CD4-positive, alpha-beta memory T cell (primary cell): ENCODE data around the gene CDKL1. TPM values are rescaled to one million over a fixed set of nuclear protein-coding genes. Genes with fewer than 3 reads are reported as not detected.

Experiments used
- CTCF ChIA-PET: fragments of 350-600 bp; sonication (Branson Sonifier 250); formaldehyde crosslinking; loops from one replicate; lab custom pipeline; 2021; ENCODE audit warnings: inconsistent platforms; ENCODE audit not compliant: partially characterized antibody; lab: Charles Lee
- POLR2A ChIA-PET: fragments of 350-600 bp; sonication (Branson Sonifier 250); formaldehyde crosslinking; loops from one replicate; lab custom pipeline; 2021; ENCODE audit not compliant: partially characterized antibody; lab: Charles Lee
- DNase-seq, 5 donors: peaks; one replicate each; pipeline versions ENCODE4 v3.0.0 to v3.0.0-alpha.2; 2020 to 2022; ENCODE audit warnings: mixed read lengths in 1 of 5
- H3K27ac ChIP-seq: one replicate; pipeline ENCODE4 v1.7.0; 2013; ENCODE audit warnings: low read depth, low read length
- H3K27me3 ChIP-seq: 2 replicates; pipeline ENCODE4 v1.7.0; 2013; ENCODE audit warnings: mild to moderate bottlenecking, low read length, moderate library complexity; ENCODE audit not compliant: insufficient read depth
- H3K36me3 ChIP-seq: 2 replicates; pipeline ENCODE4 v1.7.0; 2013; ENCODE audit warnings: mild to moderate bottlenecking, low read length, moderate library complexity; ENCODE audit not compliant: insufficient read depth
- H3K4me1 ChIP-seq: 2 replicates; pipeline ENCODE4 v1.7.0; 2013; ENCODE audit warnings: mild to moderate bottlenecking, low read length, moderate library complexity; ENCODE audit not compliant: insufficient read depth
- H3K4me3 ChIP-seq, 2 donors: one replicate each; pipeline ENCODE4 v1.7.0; 2013; ENCODE audit warnings: low read length in 2 of 2, mild to moderate bottlenecking in 1 of 2
- H3K9me3 ChIP-seq, 2 donors: one replicate each; pipeline ENCODE4 v1.7.0; 2013; ENCODE audit warnings: low read length in 2 of 2, control low read depth in 1 of 2; ENCODE audit not compliant: control insufficient read depth in 1 of 2
- H3K27ac Mint-ChIP-seq, 7 donors: one replicate each; pipeline ENCODE4 v1.8.0; 2020 to 2021; ENCODE audit warnings: mixed read lengths in 7 of 7, mild to moderate bottlenecking in 6 of 7, inconsistent platforms in 3 of 7, moderate library complexity in 3 of 7
- H3K27me3 Mint-ChIP-seq, 2 donors: one replicate each; pipeline ENCODE4 v1.8.0; 2020 to 2021; ENCODE audit warnings: mixed read lengths in 2 of 2
- H3K36me3 Mint-ChIP-seq, 2 donors: one replicate each; pipeline ENCODE4 v1.8.0; 2020 to 2021; ENCODE audit warnings: mixed read lengths in 2 of 2, inconsistent platforms in 1 of 2, mild to moderate bottlenecking in 1 of 2
- H3K4me1 Mint-ChIP-seq, 4 donors: one replicate each; pipeline ENCODE4 v1.8.0; 2020 to 2021; ENCODE audit warnings: mixed read lengths in 4 of 4, mild to moderate bottlenecking in 1 of 4
- H3K4me3 Mint-ChIP-seq, 8 donors: one replicate each; pipeline ENCODE4 v1.8.0; 2020 to 2021; ENCODE audit warnings: mixed read lengths in 8 of 8, mild to moderate bottlenecking in 7 of 8, moderate library complexity in 6 of 8, inconsistent platforms in 3 of 8
- H3K9me3 Mint-ChIP-seq, 8 donors: one replicate each; pipeline ENCODE4 v1.8.0; 2020 to 2021; ENCODE audit warnings: mixed read lengths in 8 of 8, mild to moderate bottlenecking in 5 of 8, inconsistent platforms in 3 of 8, moderate library complexity in 1 of 8
- intact Hi-C: fragments of 100-400 bp; cut with micrococcal nuclease; formaldehyde crosslinking; loops from one replicate; pipeline ENCODE4 v1.15.1; 2023
- polyA plus RNA-seq, 2 donors: library from polyadenylated mRNA; unstranded; fragments of 300-500 nt; fragmentation: Illumina TruSeq; gene quantifications; one replicate each; pipeline ENCODE4 v1.2.3, GENCODE V29; 2021
- total RNA-seq, 2 experiments: library from RNA; stranded (reverse); gene quantifications; one replicate each; pipeline ENCODE4 v1.2.3, GENCODE V29; 2021

CDKL1 gene
- total and polyA plus RNA-seq, 4 experiments from 2014 or later = 1.6 to 12.0 (median 6.4) TPM

DNA sequence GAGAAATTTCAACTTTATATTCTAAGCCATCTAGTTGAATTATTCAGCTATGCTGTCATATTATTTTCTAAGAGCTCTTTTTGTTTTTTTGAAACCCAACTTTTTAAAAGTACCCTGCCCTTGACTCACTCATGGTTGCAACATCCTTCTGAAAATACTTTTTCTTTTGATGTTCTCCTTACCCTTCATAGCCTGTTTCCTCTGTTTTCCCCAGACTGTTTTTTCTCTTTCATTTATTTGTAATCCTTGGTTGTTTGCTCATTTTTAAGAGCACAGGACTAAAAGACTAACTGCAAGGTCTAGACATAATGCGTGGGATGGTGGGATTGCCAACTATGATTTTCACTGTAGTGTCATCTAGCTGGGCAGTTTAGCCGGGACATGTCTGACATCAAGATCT lies 21.2 kb upstream of the CDKL1 start:
- DNase-seq = no peak
- H3K4me1 Mint-ChIP-seq = no peaks in the 10 kb centered on the region
- intact Hi-C loops = no loop called here
- Histone ChIP-seq H3K27ac (no peak overlapping the region), H3K9me3 (no peaks in the 10 kb centered on the region), H3K4me1 (no peaks in the 10 kb centered on the region), H3K4me3 (no peak overlapping the region), H3K27me3 (no peaks in the 10 kb centered on the region), H3K36me3 (no peaks in the 10 kb centered on the region)
- H3K36me3 Mint-ChIP-seq = peaks cover 50 to 69% of the 10 kb centered on the region in 2 donors
- H3K27me3 Mint-ChIP-seq = no peaks in the 10 kb centered on the region
- H3K9me3 Mint-ChIP-seq = peaks cover 0 to 10% (median 2%) of the 10 kb centered on the region in 8 donors
- POLR2A ChIA-PET = no interaction called here
- H3K4me3 Mint-ChIP-seq = no peak overlapping the region
- peak overlapping the region in 1 of 7 donors; percentile 14 for H3K27ac Mint-ChIP-seq
- CTCF ChIA-PET = no interaction called here

DNA sequence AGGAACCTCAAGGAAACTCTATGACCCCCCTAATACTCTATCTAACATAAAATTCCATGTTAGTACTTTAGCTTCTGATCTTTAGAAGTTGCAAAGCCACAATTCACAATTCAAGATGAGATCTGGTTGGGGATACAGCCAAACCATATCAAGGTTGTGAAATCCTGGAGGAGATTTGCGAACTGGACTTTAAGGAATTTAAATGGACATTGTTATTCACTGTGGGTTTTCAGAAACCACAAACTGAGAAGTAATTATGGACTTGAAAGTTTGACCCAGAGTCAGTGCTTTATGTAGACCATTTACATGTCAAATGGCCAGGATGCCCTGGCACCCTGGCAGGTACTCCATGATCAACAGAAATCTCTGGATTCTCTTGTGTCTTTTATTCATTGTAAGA lies 14.2 kb upstream of the CDKL1 start:
- Mint-ChIP-seq H3K4me3 (no peak overlapping the region), H3K27me3 (peaks cover 0 to 1% of the 10 kb centered on the region in 2 donors), H3K9me3 (peaks cover 0 to 48% (median 11%) of the 10 kb centered on the region in 8 donors), H3K4me1 (peaks cover 4 to 6% (median 5%) of the 10 kb centered on the region in 4 donors), H3K36me3 (peaks cover 8 to 19% of the 10 kb centered on the region in 2 donors), H3K27ac (no peak overlapping the region)
- DNase-seq = no peak
- H3K4me3 ChIP-seq = no peak overlapping the region
- H3K27ac ChIP-seq = no peak overlapping the region
- no peaks in the 10 kb centered on the region for H3K27me3 ChIP-seq
- no peaks in the 10 kb centered on the region for H3K9me3 ChIP-seq
- POLR2A ChIA-PET = no interaction called here
- CTCF ChIA-PET = interaction anchor here (0.6 kb wide), 1 partner anchor 94 kb away, joined by 3 read pairs; no protein-coding TSS in a partner anchor
- no peaks in the 10 kb centered on the region for H3K4me1 ChIP-seq
- no peaks in the 10 kb centered on the region for H3K36me3 ChIP-seq
- intact Hi-C loops = no loop called here

DNA sequence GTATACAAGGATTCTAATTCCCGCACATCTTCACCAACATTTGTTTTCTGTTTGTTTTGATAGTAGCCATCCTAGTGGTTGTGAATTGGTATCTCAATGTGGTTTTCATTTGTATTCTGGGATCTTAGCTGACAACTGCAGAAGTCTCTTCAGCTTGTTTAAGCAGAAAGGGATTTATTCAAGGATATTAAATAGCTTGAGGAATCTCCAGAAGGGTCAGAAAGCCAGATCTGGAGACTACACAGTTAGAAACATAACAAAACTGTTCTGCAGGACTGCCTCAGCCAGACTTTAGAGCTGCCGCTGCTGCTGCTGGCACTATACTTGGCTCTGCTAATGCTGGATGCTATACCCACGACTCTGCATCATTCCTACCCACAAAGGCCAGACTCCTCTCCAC lies 13.4 kb upstream of the CDKL1 start:
- Mint-ChIP-seq H3K27me3 (peaks cover 0 to 1% of the 10 kb centered on the region in 2 donors), H3K9me3 (peaks cover 0 to 54% (median 13%) of the 10 kb centered on the region in 8 donors), H3K4me1 (peaks cover 7 to 9% (median 8%) of the 10 kb centered on the region in 4 donors), H3K36me3 (peaks cover 5 to 16% of the 10 kb centered on the region in 2 donors), H3K4me3 (no peak overlapping the region), H3K27ac (peak overlapping the region in 2 of 7 donors; percentile 22 to 41)
- H3K4me3 ChIP-seq = no peak overlapping the region
- no peaks in the 10 kb centered on the region for H3K4me1 ChIP-seq
- DNase-seq = no peak
- POLR2A ChIA-PET = no interaction called here
- H3K27ac ChIP-seq = no peak overlapping the region
- no peaks in the 10 kb centered on the region for H3K27me3 ChIP-seq
- intact Hi-C loops = no loop called here
- no peaks in the 10 kb centered on the region for H3K9me3 ChIP-seq
- CTCF ChIA-PET = no interaction called here
- H3K36me3 ChIP-seq = no peaks in the 10 kb centered on the region

DNA sequence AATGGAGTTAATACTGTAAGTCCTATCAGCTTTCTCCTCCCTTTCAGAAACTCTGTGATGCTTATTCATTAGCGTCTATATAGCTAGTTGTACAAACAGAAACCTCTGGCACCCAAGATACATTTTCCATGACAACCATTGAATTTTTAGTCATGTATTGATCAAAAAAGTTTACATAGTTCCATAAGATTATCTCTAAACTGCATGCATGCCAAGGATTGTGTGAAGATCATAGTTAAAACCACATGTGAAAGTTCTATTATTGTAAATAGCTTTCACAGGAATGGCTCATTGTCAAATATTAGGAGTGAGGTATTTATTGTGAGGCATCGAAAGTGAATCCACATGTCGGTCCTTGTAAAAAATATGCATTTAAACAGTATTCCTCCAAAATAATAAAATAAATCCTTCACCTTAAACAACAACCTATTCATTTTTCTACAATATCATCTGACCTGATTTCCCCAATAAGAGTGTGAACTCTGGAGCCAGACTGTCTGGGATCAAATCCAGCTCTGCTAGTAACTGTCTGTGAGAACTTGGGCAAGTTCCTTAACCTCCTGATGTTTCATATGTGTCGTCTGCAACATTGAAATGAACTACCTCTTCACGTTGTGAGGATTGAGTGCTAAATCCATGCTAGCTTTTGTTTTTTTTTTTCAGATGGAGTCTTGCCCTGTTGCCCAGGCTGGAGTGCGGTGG lies 10.6 kb upstream of the CDKL1 start:
- H3K4me1 Mint-ChIP-seq = peaks cover 7 to 9% (median 8%) of the 10 kb centered on the region in 4 donors
- intact Hi-C loops = no loop called here
- ChIA-PET POLR2A (no interaction called here), CTCF (no interaction called here)
- H3K27me3 Mint-ChIP-seq = peaks cover 0 to 1% of the 10 kb centered on the region in 2 donors
- no peaks in the 10 kb centered on the region for H3K36me3 ChIP-seq
- DNase-seq = no peak
- H3K9me3 ChIP-seq = no peaks in the 10 kb centered on the region
- peaks cover 2 to 3% of the 10 kb centered on the region in 2 donors for H3K36me3 Mint-ChIP-seq
- H3K4me1 ChIP-seq = no peaks in the 10 kb centered on the region
- no peak overlapping the region for H3K27ac Mint-ChIP-seq
- no peaks in the 10 kb centered on the region for H3K27me3 ChIP-seq
- no peak overlapping the region for H3K4me3 ChIP-seq
- no peak overlapping the region for H3K27ac ChIP-seq
- peaks cover 0 to 39% (median 10%) of the 10 kb centered on the region in 8 donors for H3K9me3 Mint-ChIP-seq
- no peak overlapping the region for H3K4me3 Mint-ChIP-seq

DNA sequence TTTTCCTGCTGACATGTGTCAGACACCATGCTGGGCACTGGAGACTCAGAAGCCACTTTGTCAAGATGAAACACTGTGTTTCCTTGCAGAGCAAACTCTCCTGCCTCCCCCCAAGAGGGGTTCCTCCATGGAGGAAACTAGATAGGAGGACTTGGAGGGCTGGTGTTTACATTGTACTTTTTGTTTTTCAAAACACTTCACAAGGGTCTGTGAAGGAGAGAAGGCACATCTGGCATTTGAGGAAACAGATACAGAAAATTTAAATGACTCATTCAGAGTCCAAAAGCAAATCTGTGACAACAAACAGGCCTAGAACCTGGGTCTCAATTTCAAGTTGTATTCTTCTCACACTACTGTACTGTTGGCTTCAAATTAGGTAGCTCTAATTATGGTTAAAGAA lies 6.7 kb upstream of the CDKL1 start:
- H3K9me3 ChIP-seq = no peaks in the 10 kb centered on the region
- ChIA-PET POLR2A (interaction anchor here (1.0 kb wide), 1 partner anchor 545 kb away, joined by 5 read pairs; no protein-coding TSS in a partner anchor), CTCF (no interaction called here)
- peaks cover 0 to 14% (median 2%) of the 10 kb centered on the region in 8 donors for H3K9me3 Mint-ChIP-seq
- no peaks in the 10 kb centered on the region for H3K27me3 Mint-ChIP-seq
- no peak overlapping the region for H3K4me3 ChIP-seq
- no peaks in the 10 kb centered on the region for H3K27me3 ChIP-seq
- no peaks in the 10 kb centered on the region for H3K36me3 ChIP-seq
- no peak overlapping the region for H3K4me3 Mint-ChIP-seq
- H3K36me3 Mint-ChIP-seq = no peaks in the 10 kb centered on the region
- no peaks in the 10 kb centered on the region for H3K4me1 ChIP-seq
- DNase-seq = no peak
- no peak overlapping the region for H3K27ac ChIP-seq
- H3K27ac Mint-ChIP-seq = no peak overlapping the region
- intact Hi-C loops = no loop called here
- peaks cover 7 to 9% (median 8%) of the 10 kb centered on the region in 4 donors for H3K4me1 Mint-ChIP-seq

DNA sequence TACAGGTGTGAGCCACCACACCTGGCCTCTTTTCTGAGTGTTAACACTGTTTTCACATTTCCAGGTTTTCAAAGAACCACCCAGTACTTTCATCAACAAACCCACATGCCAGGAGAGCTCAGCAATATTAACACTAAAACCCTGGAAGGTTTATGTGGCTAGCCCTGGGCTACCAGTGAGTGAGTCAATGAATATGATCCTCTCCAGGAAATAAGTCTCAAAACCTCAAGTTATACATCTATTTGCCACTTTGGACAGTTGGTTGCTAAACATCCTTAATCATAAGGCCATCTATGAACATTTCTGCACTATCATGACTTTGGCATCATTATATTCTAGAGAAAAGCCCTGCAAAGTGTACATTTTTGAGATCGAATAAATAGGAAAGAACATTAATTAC lies 6.3 kb upstream of the CDKL1 start:
- no peak for DNase-seq
- Mint-ChIP-seq H3K4me3 (no peak overlapping the region), H3K9me3 (peaks cover 0 to 14% (median 2%) of the 10 kb centered on the region in 8 donors), H3K4me1 (peaks cover 7 to 9% (median 8%) of the 10 kb centered on the region in 4 donors), H3K27me3 (no peaks in the 10 kb centered on the region), H3K27ac (no peak overlapping the region), H3K36me3 (no peaks in the 10 kb centered on the region)
- Histone ChIP-seq H3K27ac (no peak overlapping the region), H3K9me3 (no peaks in the 10 kb centered on the region), H3K36me3 (no peaks in the 10 kb centered on the region), H3K4me3 (no peak overlapping the region), H3K4me1 (no peaks in the 10 kb centered on the region), H3K27me3 (no peaks in the 10 kb centered on the region)
- CTCF ChIA-PET = no interaction called here
- POLR2A ChIA-PET = interaction anchor here (1.0 kb wide), 1 partner anchor 544 kb away, joined by 5 read pairs; no protein-coding TSS in a partner anchor
- intact Hi-C loops = no loop called here

DNA sequence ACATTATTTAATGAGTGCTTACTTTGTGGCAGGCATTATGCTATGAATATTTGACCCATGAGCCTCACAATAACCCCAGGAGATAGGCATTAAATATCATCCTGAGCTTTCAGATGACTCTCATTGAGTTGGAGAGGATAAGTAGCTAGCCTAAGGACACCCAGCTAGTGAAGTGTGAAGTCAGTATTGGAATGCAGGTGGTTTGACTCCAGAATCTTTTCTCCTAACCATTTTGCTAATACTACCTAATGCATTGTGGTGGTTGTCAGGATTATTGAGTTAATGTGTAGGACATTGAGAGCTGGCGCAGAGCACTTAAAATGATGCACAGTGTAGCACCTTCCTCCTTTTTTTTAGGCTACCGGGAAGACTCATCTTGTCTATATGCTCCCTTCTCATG lies 3.8 kb upstream of the CDKL1 start:
- CTCF ChIA-PET = no interaction called here

More for the DNA sequence above, 3.8 kb upstream of the CDKL1 start:
- peaks cover 0 to 1% (median 0%) of the 10 kb centered on the region in 8 donors for H3K9me3 Mint-ChIP-seq
- peaks cover 0 to 2% of the 10 kb centered on the region in 2 donors for H3K27me3 Mint-ChIP-seq
- peaks cover 14% of the 10 kb centered on the region for H3K4me1 ChIP-seq
- H3K36me3 Mint-ChIP-seq = no peaks in the 10 kb centered on the region
- H3K27me3 ChIP-seq = no peaks in the 10 kb centered on the region
- H3K4me3 ChIP-seq = no peak overlapping the region
- no peak for DNase-seq
- no peaks in the 10 kb centered on the region for H3K36me3 ChIP-seq
- peaks cover 8 to 16% (median 12%) of the 10 kb centered on the region in 4 donors for H3K4me1 Mint-ChIP-seq
- POLR2A ChIA-PET = interaction anchor here (1.9 kb wide), 1 partner anchor 37 kb away, joined by 6 read pairs; no protein-coding TSS in a partner anchor
- no peaks in the 10 kb centered on the region for H3K9me3 ChIP-seq
- no peak overlapping the region for H3K27ac ChIP-seq
- no peak overlapping the region for H3K4me3 Mint-ChIP-seq
- no peak overlapping the region for H3K27ac Mint-ChIP-seq
- intact Hi-C loops = no loop called here
